ENCODE results near the gene CDKN3.

CDKN3 gene

GRCh38 chr14:54396493-54397335, at the start of gene CDKN3:
Gene CDKN3 (plus strand): TSS chr14:54397007. CDS start chr14:54397069, 62 bp downstream.
- Histone ChIP-seq H3K4me3 (peak within 1 kb of the TSS; percentile 82), H3K27ac (peak within 1 kb of the TSS; percentile 81)
- no peak for TF ChIP-seq Cebpa-rat (IDR thresholded peaks at IDR 0.05)

GRCh38 chr14:54347044-54347443, 49.8 kb upstream of the CDKN3 start:
- no peak overlapping the region for H3K4me3 ChIP-seq
- H3K4me1 ChIP-seq = peaks cover 28% of the 10 kb centered on the region
- no peak for TF ChIP-seq Cebpa-rat (IDR thresholded peaks at IDR 0.05)
- no peaks in the 10 kb centered on the region for H3K27me3 ChIP-seq
- no peak overlapping the region for H3K4me2 ChIP-seq
- peaks cover 4% of the 10 kb centered on the region; the same call in 1 of the 2 replicates for H3K9me3 ChIP-seq
- no peaks in the 10 kb centered on the region for H4K20me1 ChIP-seq
- no peak overlapping the region for H3K9ac ChIP-seq
- H3K36me3 ChIP-seq = no peaks in the 10 kb centered on the region
- H3K27ac ChIP-seq = no peak overlapping the region

More at GRCh38 chr14:54396493-54397335, at the start of gene CDKN3:
- peaks cover 24% of the 10 kb centered on the region for H3K4me1 ChIP-seq
- H4K20me1 ChIP-seq = no peaks in the 10 kb centered on the region; the same call in 1 of the 2 replicates
- H3K9me3 ChIP-seq = peaks cover 38% of the 10 kb centered on the region
- H3K4me2 ChIP-seq = peak within 1 kb of the TSS; percentile 97
- H3K36me3 ChIP-seq = peaks cover 5% of the 10 kb centered on the region
- peak within 1 kb of the TSS; percentile 87 for H3K9ac ChIP-seq
- H3K27me3 ChIP-seq = no peaks in the 10 kb centered on the region

GRCh38 chr14:54348001-54348611, 48.7 kb upstream of the CDKN3 start:
- no peak for TF ChIP-seq Cebpa-rat (IDR thresholded peaks at IDR 0.05)
- Histone ChIP-seq H3K9ac (no peak overlapping the region), H3K36me3 (no peaks in the 10 kb centered on the region), H3K27me3 (no peaks in the 10 kb centered on the region), H3K4me2 (no peak overlapping the region), H3K27ac (no peak overlapping the region), H3K4me3 (no peak overlapping the region), H4K20me1 (no peaks in the 10 kb centered on the region), H3K4me1 (peaks cover 24% of the 10 kb centered on the region), H3K9me3 (peaks cover 10% of the 10 kb centered on the region)

GRCh38 chr14:54348923-54349620, 47.7 kb upstream of the CDKN3 start:
- Histone ChIP-seq H3K27ac (no peak overlapping the region), H3K36me3 (peaks cover 5% of the 10 kb centered on the region; the same call in 1 of the 2 replicates), H3K27me3 (no peaks in the 10 kb centered on the region), H3K4me2 (no peak overlapping the region), H3K9me3 (peaks cover 20% of the 10 kb centered on the region), H3K4me3 (no peak overlapping the region), H3K9ac (no peak overlapping the region), H4K20me1 (no peaks in the 10 kb centered on the region), H3K4me1 (peaks cover 15% of the 10 kb centered on the region)
- no peak for TF ChIP-seq Cebpa-rat (IDR thresholded peaks at IDR 0.05)

- peaks cover 8% of the 10 kb centered on the region for H3K4me1 ChIP-seq
- H3K4me3 ChIP-seq = no peak overlapping the region
Measured at GRCh38 chr14:54349713-54350112, 47.1 kb upstream of the CDKN3 start.

GRCh38 chr14:54350203-54350602, 46.6 kb upstream of the CDKN3 start:
- H4K20me1 ChIP-seq = no peaks in the 10 kb centered on the region
- no peak for TF ChIP-seq Cebpa-rat (IDR thresholded peaks at IDR 0.05)
- H3K27ac ChIP-seq = no peak overlapping the region
- no peak overlapping the region for H3K9ac ChIP-seq
- peaks cover 25% of the 10 kb centered on the region for H3K9me3 ChIP-seq
- no peak overlapping the region for H3K4me3 ChIP-seq
- H3K36me3 ChIP-seq = peaks cover 5% of the 10 kb centered on the region; the same call in 1 of the 2 replicates
- no peaks in the 10 kb centered on the region for H3K27me3 ChIP-seq
- no peak overlapping the region for H3K4me2 ChIP-seq
- H3K4me1 ChIP-seq = peaks cover 4% of the 10 kb centered on the region

More at GRCh38 chr14:54349713-54350112, 47.1 kb upstream of the CDKN3 start:
- no peak overlapping the region for H3K4me2 ChIP-seq
- H3K9me3 ChIP-seq = peaks cover 25% of the 10 kb centered on the region
- no peak for TF ChIP-seq Cebpa-rat (IDR thresholded peaks at IDR 0.05)
- H4K20me1 ChIP-seq = no peaks in the 10 kb centered on the region
- no peak overlapping the region for H3K27ac ChIP-seq
- no peak overlapping the region for H3K9ac ChIP-seq
- no peaks in the 10 kb centered on the region for H3K27me3 ChIP-seq
- peaks cover 5% of the 10 kb centered on the region; the same call in 1 of the 2 replicates for H3K36me3 ChIP-seq

GRCh38 chr14:54353266-54353665, 43.5 kb upstream of the CDKN3 start:
- no peak overlapping the region for H3K4me2 ChIP-seq

GRCh38 chr14:54353694-54354093, 43.1 kb upstream of the CDKN3 start:
- no peaks in the 10 kb centered on the region for H3K27me3 ChIP-seq
- H4K20me1 ChIP-seq = no peaks in the 10 kb centered on the region
- H3K9ac ChIP-seq = no peak overlapping the region
- H3K9me3 ChIP-seq = peaks cover 25% of the 10 kb centered on the region
- peaks cover 5% of the 10 kb centered on the region; the same call in 1 of the 2 replicates for H3K36me3 ChIP-seq
- H3K27ac ChIP-seq = no peak overlapping the region
- no peak for TF ChIP-seq Cebpa-rat (IDR thresholded peaks at IDR 0.05)
- H3K4me1 ChIP-seq = no peaks in the 10 kb centered on the region; the same call in 1 of the 2 replicates
- H3K4me3 ChIP-seq = no peak overlapping the region
- H3K4me2 ChIP-seq = no peak overlapping the region

More at GRCh38 chr14:54353266-54353665, 43.5 kb upstream of the CDKN3 start:
- no peaks in the 10 kb centered on the region; the same call in 1 of the 2 replicates for H3K4me1 ChIP-seq
- TF ChIP-seq Cebpa-rat (IDR thresholded peaks at IDR 0.05) = no peak
- H3K9ac ChIP-seq = no peak overlapping the region
- H3K27ac ChIP-seq = no peak overlapping the region
- peaks cover 5% of the 10 kb centered on the region; the same call in 1 of the 2 replicates for H3K36me3 ChIP-seq
- H3K27me3 ChIP-seq = no peaks in the 10 kb centered on the region
- H4K20me1 ChIP-seq = no peaks in the 10 kb centered on the region
- H3K9me3 ChIP-seq = peaks cover 25% of the 10 kb centered on the region
- H3K4me3 ChIP-seq = no peak overlapping the region

GRCh38 chr14:54354096-54354495, 42.7 kb upstream of the CDKN3 start:
- H3K9ac ChIP-seq = no peak overlapping the region
- no peak for TF ChIP-seq Cebpa-rat (IDR thresholded peaks at IDR 0.05)
- H3K4me3 ChIP-seq = no peak overlapping the region
- H3K27ac ChIP-seq = no peak overlapping the region
- H3K4me1 ChIP-seq = no peaks in the 10 kb centered on the region; the same call in 1 of the 2 replicates
- H3K36me3 ChIP-seq = peaks cover 5% of the 10 kb centered on the region; the same call in 1 of the 2 replicates
- peaks cover 25% of the 10 kb centered on the region for H3K9me3 ChIP-seq
- no peak overlapping the region for H3K4me2 ChIP-seq
- H4K20me1 ChIP-seq = no peaks in the 10 kb centered on the region
- H3K27me3 ChIP-seq = no peaks in the 10 kb centered on the region

All from BLaER1 (cell line).